ENCODE results near the gene BRINP1. TPM values are rescaled to one million over a fixed set of nuclear protein-coding genes. Genes with fewer than 3 reads are reported as not detected.

The BRINP1 gene
- total RNA-seq, 1 donor from 2014 or later, result not detected

DNA sequence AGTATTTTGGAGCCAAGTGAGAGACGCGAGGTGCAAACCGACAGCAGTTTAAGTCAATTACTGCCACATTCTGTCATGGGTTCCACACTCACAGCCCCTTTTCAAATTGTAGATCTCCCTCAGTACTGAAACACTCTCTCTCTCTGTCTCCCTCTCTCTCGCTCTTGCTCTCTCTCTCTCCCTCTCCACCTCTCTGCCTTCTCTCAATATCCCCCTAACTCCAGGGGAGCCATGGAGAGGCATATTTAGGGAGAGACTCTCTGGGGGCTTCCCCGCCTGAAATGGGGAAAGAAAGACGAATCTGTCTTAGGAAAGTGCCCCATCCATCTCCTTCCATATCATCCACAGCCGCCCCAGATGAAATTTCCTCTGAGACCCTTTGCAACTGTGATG lies 1.6 kb downstream of the BRINP1 start:
- Mint-ChIP-seq H3K27me3 (ENCODE audit: low read depth) (peaks cover 17% of the 10 kb centered on the region), H3K27ac (no peak overlapping the region), H3K9me3 (no peaks in the 10 kb centered on the region), H3K36me3 (ENCODE audit: low read depth) (no peaks in the 10 kb centered on the region), H3K4me1 (ENCODE audit: low read depth) (no peaks in the 10 kb centered on the region), H3K4me3 (ENCODE audit: low read depth) (no peak overlapping the region)
- no peak for DNase-seq (ENCODE audit: low spot score)
- intact Hi-C loops (cut with micrococcal nuclease), result no loop called here

DNA sequence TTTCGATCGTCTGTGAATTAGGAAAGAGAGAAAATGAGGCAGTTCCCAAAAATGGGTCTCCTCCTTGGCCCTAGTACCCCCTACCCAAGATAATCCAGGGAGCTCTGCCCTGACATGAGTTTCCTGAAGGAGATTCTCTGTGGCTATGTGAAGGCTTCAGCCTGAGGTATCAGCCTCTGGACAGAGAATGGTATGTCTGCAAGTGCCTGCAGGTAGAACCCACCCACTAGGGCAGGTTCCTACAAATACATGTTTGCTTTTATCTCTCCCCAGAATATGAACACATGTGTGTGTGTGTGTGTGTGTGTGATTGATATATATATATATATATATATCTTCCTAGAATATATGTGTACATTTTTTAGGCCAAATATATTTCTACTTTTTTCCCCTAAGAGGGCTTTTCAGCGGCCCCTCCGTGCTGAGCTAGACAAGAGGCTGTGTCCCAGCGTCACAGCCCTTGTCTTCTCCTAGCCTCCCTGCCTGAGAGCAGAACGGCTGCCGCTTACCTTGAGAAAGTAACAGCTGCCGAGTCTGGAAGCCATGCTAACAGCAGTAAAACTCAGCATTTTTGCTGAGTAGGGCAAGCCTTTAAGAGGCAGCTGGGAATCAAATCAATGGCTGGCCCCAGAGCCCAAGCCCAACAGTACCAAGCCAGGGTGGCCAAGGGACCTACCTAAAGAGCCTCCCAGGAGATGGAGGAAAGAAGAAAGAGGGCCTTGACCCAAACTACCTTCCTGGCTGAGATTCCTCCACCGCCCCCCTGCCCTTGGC lies 2.1 kb downstream of the BRINP1 start:
- H3K9me3 Mint-ChIP-seq, result no peaks in the 10 kb centered on the region
- no peak for DNase-seq (ENCODE audit: low spot score)
- H3K4me1 Mint-ChIP-seq (ENCODE audit: low read depth), result no peaks in the 10 kb centered on the region
- H3K4me3 Mint-ChIP-seq (ENCODE audit: low read depth), result no peak overlapping the region
- intact Hi-C loops (cut with micrococcal nuclease), result no loop called here
- peaks cover 17% of the 10 kb centered on the region for H3K27me3 Mint-ChIP-seq (ENCODE audit: low read depth)
- no peaks in the 10 kb centered on the region for H3K36me3 Mint-ChIP-seq (ENCODE audit: low read depth)
- no peak overlapping the region for H3K27ac Mint-ChIP-seq

DNA sequence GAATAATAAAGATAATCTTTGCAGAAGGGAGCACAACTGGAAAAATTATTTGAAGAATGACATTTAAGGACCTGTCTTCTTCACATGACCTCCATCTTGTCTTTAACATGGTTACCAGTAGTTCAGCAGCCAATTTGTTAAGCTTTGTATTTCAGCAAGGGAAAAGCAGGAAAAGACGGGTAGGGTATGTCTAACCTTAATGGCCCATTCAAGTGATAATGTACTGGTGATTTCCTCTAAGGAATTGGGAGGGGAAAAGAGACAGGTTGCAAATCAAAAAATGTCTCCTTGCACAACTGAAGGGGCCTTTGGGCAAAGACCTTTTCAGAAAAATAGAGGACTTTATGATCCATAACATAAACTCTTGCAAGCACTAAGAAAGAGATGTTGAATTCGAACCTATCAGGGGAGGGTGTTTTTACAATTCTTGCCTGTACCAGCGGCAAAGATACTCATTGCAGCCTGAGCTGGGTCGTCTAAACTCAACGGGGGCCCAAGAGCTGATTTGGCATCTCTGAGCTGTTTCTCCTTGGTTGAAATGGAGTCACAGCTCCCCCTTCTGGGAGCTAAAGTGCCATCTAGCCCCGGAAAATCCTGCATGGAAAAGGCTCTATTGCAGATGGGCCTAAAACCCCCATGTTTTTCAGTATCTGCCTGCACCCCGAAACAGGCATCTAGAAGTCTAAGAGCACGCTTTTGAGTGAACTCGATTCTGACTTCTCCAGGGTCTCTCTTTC lies 3.8 kb downstream of the BRINP1 start:
- no peaks in the 10 kb centered on the region for H3K4me1 Mint-ChIP-seq (ENCODE audit: low read depth)
- intact Hi-C loops (cut with micrococcal nuclease), result no loop called here
- no peak overlapping the region for H3K27ac Mint-ChIP-seq
- H3K4me3 Mint-ChIP-seq (ENCODE audit: low read depth), result no peak overlapping the region
- DNase-seq (ENCODE audit: low spot score), result no peak
- H3K27me3 Mint-ChIP-seq (ENCODE audit: low read depth), result peaks cover 17% of the 10 kb centered on the region
- H3K36me3 Mint-ChIP-seq (ENCODE audit: low read depth), result no peaks in the 10 kb centered on the region
- no peaks in the 10 kb centered on the region for H3K9me3 Mint-ChIP-seq

- no peak for DNase-seq (ENCODE audit: low spot score)
- Mint-ChIP-seq H3K27me3 (ENCODE audit: low read depth) (no peaks in the 10 kb centered on the region), H3K4me1 (ENCODE audit: low read depth) (no peaks in the 10 kb centered on the region), H3K36me3 (ENCODE audit: low read depth) (no peaks in the 10 kb centered on the region), H3K9me3 (no peaks in the 10 kb centered on the region), H3K4me3 (ENCODE audit: low read depth) (no peak overlapping the region), H3K27ac (no peak overlapping the region)
- intact Hi-C loops (cut with micrococcal nuclease), result no loop called here
Measured at GRCh38 chr9:119360237-119360636, 9.0 kb downstream of the BRINP1 start.

GRCh38 chr9:119357336-119358096 lies 11.7 kb downstream of the BRINP1 start:
- no peaks in the 10 kb centered on the region for H3K36me3 Mint-ChIP-seq (ENCODE audit: low read depth)
- no peaks in the 10 kb centered on the region for H3K27me3 Mint-ChIP-seq (ENCODE audit: low read depth)
- no peak for DNase-seq (ENCODE audit: low spot score)
- no peak overlapping the region for H3K27ac Mint-ChIP-seq
- no peaks in the 10 kb centered on the region for H3K4me1 Mint-ChIP-seq (ENCODE audit: low read depth)
- intact Hi-C loops (cut with micrococcal nuclease), result no loop called here
- no peak overlapping the region for H3K4me3 Mint-ChIP-seq (ENCODE audit: low read depth)
- no peaks in the 10 kb centered on the region for H3K9me3 Mint-ChIP-seq

DNA sequence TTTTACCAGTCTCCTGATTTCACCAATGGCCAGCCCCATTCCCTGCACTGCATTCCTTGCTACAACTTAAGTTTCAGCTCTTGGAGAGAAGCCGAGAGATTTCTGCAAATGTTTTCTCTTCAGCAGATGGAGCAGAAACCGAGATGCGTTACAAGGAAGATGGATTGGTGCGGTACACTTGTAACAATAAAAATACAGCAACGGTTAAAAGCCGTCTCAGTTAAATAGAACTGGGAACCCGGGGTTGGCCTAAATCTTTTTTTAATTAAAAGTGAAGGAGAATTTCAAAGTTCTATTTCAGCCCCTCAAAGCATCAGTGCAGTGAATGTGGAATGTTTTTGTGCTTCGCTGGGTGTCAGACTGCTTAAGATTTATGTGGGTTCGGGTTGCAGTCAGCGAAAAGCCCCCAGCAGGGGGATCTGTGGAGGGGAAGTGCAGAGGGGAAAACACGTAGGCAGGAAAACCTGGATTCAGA lies 19.8 kb downstream of the BRINP1 start:
- intact Hi-C loops (cut with micrococcal nuclease), result no loop called here
- Mint-ChIP-seq H3K4me3 (ENCODE audit: low read depth) (no peak overlapping the region), H3K27ac (no peak overlapping the region), H3K36me3 (ENCODE audit: low read depth) (no peaks in the 10 kb centered on the region), H3K9me3 (no peaks in the 10 kb centered on the region), H3K4me1 (ENCODE audit: low read depth) (no peaks in the 10 kb centered on the region), H3K27me3 (ENCODE audit: low read depth) (no peaks in the 10 kb centered on the region)
- DNase-seq (ENCODE audit: low spot score), result no peak

DNA sequence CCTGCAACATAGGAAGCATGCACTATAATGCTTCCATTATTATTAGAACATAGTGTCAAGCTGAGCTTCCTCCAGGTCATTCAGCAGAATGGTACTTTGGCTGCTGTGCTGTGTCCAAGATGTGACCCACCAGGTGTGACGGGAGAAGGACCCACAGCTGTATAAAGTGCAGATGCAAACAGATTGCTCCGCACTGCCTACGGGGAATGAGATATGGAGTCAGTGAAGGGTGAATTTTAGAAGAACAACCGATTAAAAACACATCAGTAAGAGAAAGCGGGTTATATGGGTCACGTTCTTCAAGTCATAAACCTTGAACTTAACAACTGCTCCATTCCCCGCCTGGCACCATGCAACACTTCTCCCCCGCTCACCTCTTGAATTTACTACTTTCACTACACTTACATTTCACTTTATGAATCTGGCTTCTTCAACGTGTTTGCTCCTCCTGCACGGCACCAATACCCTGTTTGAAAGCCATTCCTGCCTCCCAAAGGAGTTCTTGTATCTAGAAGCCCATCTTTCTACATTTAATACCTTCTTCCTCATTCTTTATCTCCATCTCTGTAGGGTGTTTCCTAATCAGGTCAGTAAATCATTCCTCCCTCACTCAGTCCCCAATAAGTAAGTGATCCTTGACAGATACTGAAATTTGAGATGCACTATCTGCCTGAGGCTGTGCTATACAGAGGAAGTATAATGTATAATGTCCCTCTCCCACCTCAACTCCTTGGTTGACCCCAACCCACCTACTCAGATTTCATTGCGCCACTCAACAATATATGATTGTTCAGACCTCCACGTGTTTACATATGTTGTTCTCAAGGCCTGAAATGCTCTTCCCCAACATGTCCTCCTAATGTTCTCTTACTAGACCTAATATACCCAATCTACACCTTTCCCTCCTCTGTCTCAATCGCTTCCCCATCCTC lies 25.9 kb downstream of the BRINP1 start:
- H3K4me1 Mint-ChIP-seq (ENCODE audit: low read depth), result no peaks in the 10 kb centered on the region
- H3K9me3 Mint-ChIP-seq, result no peaks in the 10 kb centered on the region
- intact Hi-C loops (cut with micrococcal nuclease), result no loop called here
- no peaks in the 10 kb centered on the region for H3K36me3 Mint-ChIP-seq (ENCODE audit: low read depth)
- no peak overlapping the region for H3K27ac Mint-ChIP-seq
- no peak for DNase-seq (ENCODE audit: low spot score)
- no peaks in the 10 kb centered on the region for H3K27me3 Mint-ChIP-seq (ENCODE audit: low read depth)
- no peak overlapping the region for H3K4me3 Mint-ChIP-seq (ENCODE audit: low read depth)

DNA sequence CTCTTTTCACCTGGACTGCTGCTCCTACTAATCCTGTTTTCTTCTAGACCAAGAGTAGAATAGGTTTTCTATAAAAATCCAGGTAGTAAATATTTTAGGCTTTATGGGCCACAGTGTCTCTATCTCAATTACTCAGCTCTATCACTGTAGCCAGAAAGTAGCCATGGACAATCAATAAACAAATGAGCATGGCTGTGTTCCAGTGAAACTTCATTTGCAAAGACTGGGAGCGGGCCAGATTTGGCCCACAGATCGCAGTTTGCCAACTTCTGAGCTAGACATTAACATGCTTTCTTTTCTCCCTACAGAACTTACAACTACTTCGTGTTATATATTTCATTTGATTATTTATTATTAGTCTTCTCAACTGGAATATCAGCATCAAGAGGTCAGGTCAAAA lies 30.2 kb downstream of the BRINP1 start:
- H3K9me3 Mint-ChIP-seq, result no peaks in the 10 kb centered on the region
- H3K27ac Mint-ChIP-seq, result no peak overlapping the region

GRCh38 chr9:119337573-119337972 lies 31.7 kb downstream of the BRINP1 start:
- no peak overlapping the region for H3K4me3 Mint-ChIP-seq (ENCODE audit: low read depth)
- H3K27me3 Mint-ChIP-seq (ENCODE audit: low read depth), result no peaks in the 10 kb centered on the region
- H3K9me3 Mint-ChIP-seq, result no peaks in the 10 kb centered on the region
- intact Hi-C loops (cut with micrococcal nuclease), result no loop called here
- no peak for DNase-seq (ENCODE audit: low spot score)
- no peaks in the 10 kb centered on the region for H3K36me3 Mint-ChIP-seq (ENCODE audit: low read depth)
- no peak overlapping the region for H3K27ac Mint-ChIP-seq
- no peaks in the 10 kb centered on the region for H3K4me1 Mint-ChIP-seq (ENCODE audit: low read depth)

More for the DNA sequence above, 30.2 kb downstream of the BRINP1 start:
- Mint-ChIP-seq H3K4me1 (ENCODE audit: low read depth) (no peaks in the 10 kb centered on the region), H3K27me3 (ENCODE audit: low read depth) (no peaks in the 10 kb centered on the region), H3K4me3 (ENCODE audit: low read depth) (no peak overlapping the region), H3K36me3 (ENCODE audit: low read depth) (no peaks in the 10 kb centered on the region)
- intact Hi-C loops (cut with micrococcal nuclease), result no loop called here
- DNase-seq (ENCODE audit: low spot score), result no peak

DNA sequence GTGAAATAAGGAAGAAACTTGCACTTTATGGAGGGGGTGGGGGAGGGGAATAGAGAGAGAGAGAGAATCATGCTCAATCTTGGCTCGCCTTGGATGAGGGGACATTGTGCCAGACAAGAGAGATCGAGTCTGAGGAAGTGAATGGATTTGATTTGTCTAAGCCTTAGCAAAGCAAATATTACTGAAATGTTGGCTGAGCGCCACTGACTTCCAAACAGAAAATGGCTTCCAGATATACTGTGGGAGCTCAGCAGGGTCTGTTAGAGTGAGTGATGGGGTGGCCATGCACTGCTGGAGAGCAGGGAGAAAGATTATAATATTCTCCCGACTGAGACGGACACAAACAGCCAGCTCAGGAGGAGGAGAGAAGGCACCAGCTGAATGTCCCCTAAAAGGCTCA lies 34.5 kb downstream of the BRINP1 start:
- Mint-ChIP-seq H3K9me3 (peaks cover 4% of the 10 kb centered on the region), H3K4me1 (ENCODE audit: low read depth) (no peaks in the 10 kb centered on the region), H3K27me3 (ENCODE audit: low read depth) (no peaks in the 10 kb centered on the region), H3K27ac (no peak overlapping the region), H3K36me3 (ENCODE audit: low read depth) (no peaks in the 10 kb centered on the region), H3K4me3 (ENCODE audit: low read depth) (no peak overlapping the region)
- no peak for DNase-seq (ENCODE audit: low spot score)
- intact Hi-C loops (cut with micrococcal nuclease), result no loop called here

DNA sequence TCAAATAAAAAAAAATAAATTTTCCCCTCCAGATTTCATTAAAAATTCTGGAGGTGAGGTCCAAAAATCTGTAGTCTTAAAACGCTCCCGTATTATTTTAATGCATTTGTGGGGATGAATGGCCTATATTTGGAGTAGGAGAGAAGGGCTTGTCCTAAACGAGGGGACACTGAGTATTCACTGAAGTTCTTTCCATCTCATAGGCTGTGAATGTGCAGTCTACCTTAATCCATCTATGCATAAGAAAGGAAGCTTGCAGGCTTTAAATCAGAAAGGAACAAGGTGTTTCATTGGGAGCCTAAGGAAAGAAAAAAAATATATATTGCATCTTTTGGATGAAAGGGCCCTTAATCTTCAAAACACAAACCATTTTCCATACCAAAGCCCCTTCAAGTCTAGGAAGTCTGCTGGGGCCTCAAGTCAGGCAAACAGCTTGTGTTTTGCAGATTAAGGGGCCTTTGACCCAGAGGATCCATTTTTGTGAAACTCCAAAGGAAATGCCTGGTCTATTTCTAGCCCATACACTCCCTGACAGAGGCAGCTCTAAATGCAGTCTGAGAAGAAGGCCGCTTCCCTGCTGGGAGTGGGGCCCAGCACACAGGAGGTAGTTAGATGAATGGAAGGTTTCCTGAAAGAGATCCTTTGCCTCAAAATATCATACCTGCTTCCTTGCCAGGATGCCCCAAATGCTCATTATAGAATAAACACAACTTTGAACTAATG lies 35.6 kb downstream of the BRINP1 start:
- Mint-ChIP-seq H3K27ac (no peak overlapping the region), H3K27me3 (ENCODE audit: low read depth) (no peaks in the 10 kb centered on the region), H3K9me3 (peaks cover 6% of the 10 kb centered on the region), H3K36me3 (ENCODE audit: low read depth) (no peaks in the 10 kb centered on the region), H3K4me1 (ENCODE audit: low read depth) (no peaks in the 10 kb centered on the region), H3K4me3 (ENCODE audit: low read depth) (no peak overlapping the region)
- intact Hi-C loops (cut with micrococcal nuclease), result no loop called here
- DNase-seq (ENCODE audit: low spot score), result no peak

GRCh38 chr9:119332522-119332921 lies 36.7 kb downstream of the BRINP1 start:
- Mint-ChIP-seq H3K36me3 (ENCODE audit: low read depth) (no peaks in the 10 kb centered on the region), H3K4me3 (ENCODE audit: low read depth) (no peak overlapping the region), H3K4me1 (ENCODE audit: low read depth) (no peaks in the 10 kb centered on the region), H3K27ac (no peak overlapping the region), H3K9me3 (peaks cover 16% of the 10 kb centered on the region), H3K27me3 (ENCODE audit: low read depth) (no peaks in the 10 kb centered on the region)
- DNase-seq (ENCODE audit: low spot score), result no peak
- intact Hi-C loops (cut with micrococcal nuclease), result no loop called here

All from activated T-helper 2 cell treated with anti-CD3 and anti-CD28 coated beads, Interferon-gamma antibody, Interleukin-2, Interleukin-4, amounts not matched to agents 10 μg/mL and 5 μg/mL and 100 μg/mL, durations not matched to agents 14 hours and 24 hours and 36 hours (primary cell).